ENCODE measurements around the gene SLC39A11. TPM values are rescaled to one million over a fixed set of nuclear protein-coding genes. Genes with fewer than 3 reads are reported as not detected.

SLC39A11 gene
- total RNA-seq, 2 experiments from 2014 or later: 25.6 to 51.5 TPM

DNA sequence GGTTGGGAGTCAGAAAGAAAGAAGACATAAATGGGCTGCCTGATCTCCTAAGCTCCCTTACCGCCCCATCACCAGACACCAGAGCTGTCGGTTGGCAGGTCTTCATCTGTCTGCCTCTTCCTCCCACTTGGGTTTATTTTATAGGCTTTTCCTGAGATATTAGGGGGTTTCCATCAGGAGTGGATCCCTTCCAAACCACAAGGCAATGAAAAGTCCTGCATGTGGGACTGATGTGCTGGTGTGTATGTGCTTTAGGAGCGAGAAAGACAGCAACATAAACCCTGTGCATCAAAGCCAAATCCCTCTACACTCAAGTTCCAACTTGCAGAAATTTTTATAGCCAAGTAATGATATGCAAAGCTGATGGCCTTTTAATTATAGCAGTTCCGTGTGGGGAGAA, 389.5 kb downstream of the SLC39A11 start:
- no peaks in the 10 kb centered on the region for H3K9me3 ChIP-seq (ENCODE audit: low read length)
- H3K27ac ChIP-seq (ENCODE audit: low read depth, low read length, poor library complexity, severe bottlenecking): no peak overlapping the region
- BruUV-seq (replicated peaks): no TSS peak
- no peak overlapping the region for H2AFZ ChIP-seq (ENCODE audit: low read length)
- no peaks in the 10 kb centered on the region for H3K79me2 ChIP-seq (ENCODE audit: insufficient read depth, low read depth, low read length)
- ChIA-PET CTCF (ENCODE audit: unreplicated experiment) (no interaction called here), POLR2A (interaction anchor here (0.7 kb wide), 2 partner anchors 22 to 56 kb away, joined by 3 to 7 read pairs; no protein-coding TSS in a partner anchor)
- no peak for DNase-seq (ENCODE audit: low spot score)
- H4K20me1 ChIP-seq (ENCODE audit: insufficient read depth, low read length): no peaks in the 10 kb centered on the region
- TF ChIP-seq, protein P1, sequence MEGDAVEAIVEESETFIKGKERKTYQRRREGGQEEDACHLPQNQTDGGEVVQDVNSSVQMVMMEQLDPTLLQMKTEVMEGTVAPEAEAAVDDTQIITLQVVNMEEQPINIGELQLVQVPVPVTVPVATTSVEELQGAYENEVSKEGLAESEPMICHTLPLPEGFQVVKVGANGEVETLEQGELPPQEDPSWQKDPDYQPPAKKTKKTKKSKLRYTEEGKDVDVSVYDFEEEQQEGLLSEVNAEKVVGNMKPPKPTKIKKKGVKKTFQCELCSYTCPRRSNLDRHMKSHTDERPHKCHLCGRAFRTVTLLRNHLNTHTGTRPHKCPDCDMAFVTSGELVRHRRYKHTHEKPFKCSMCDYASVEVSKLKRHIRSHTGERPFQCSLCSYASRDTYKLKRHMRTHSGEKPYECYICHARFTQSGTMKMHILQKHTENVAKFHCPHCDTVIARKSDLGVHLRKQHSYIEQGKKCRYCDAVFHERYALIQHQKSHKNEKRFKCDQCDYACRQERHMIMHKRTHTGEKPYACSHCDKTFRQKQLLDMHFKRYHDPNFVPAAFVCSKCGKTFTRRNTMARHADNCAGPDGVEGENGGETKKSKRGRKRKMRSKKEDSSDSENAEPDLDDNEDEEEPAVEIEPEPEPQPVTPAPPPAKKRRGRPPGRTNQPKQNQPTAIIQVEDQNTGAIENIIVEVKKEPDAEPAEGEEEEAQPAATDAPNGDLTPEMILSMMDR (conservative IDR thresholded peaks at IDR 0.05; ENCODE audit: low read length): no peak
- no peak overlapping the region for H3K4me3 ChIP-seq (ENCODE audit: low read depth, low read length, poor library complexity, severe bottlenecking)
- H3K36me3 ChIP-seq (ENCODE audit: insufficient read depth, low read length): no peaks in the 10 kb centered on the region
- intact Hi-C loops (cut with micrococcal nuclease; ENCODE audit: unreplicated experiment): no loop called here
- H3K4me1 ChIP-seq (ENCODE audit: insufficient read depth, low read length, poor library complexity, severe bottlenecking): no peaks in the 10 kb centered on the region
- no peak overlapping the region for H3K4me2 ChIP-seq (ENCODE audit: low read length)
- no peaks in the 10 kb centered on the region for H3K9me2 ChIP-seq (ENCODE audit: insufficient read depth, low read length)

DNA sequence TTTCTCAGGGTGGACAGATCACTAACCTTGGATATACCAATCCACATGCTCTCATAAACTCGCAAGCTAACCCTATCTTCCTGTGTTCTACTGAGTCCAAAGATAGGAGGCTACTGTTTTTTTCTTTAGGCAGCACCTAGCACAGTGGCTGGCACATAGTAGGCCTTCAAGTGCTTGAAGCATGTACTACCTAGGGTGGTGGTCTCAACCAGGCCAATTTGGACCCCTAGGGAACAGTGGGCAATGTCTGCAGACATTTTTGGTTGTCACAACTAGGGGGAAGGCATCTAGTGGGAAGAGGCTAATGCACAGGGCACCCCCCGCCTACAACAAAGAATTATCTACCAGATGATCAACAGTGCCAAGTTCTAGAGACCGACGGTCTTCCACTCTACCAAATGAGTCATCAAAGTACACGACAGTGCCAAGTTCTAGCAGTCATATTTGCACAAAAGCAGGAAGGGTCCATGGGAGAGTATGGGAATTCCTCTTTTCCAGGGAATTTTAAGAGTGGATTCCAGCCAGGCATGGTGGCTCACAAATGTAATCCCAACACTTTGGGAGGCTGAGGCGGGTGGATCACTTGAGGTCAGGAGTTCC, 390.3 kb downstream of the SLC39A11 start:
- no peak overlapping the region for H3K4me3 ChIP-seq (ENCODE audit: low read depth, low read length, poor library complexity, severe bottlenecking)
- no peaks in the 10 kb centered on the region for H4K20me1 ChIP-seq (ENCODE audit: insufficient read depth, low read length)
- H3K9me3 ChIP-seq (ENCODE audit: low read length): no peaks in the 10 kb centered on the region
- CTCF ChIA-PET (ENCODE audit: unreplicated experiment): no interaction called here
- no peaks in the 10 kb centered on the region for H3K79me2 ChIP-seq (ENCODE audit: insufficient read depth, low read depth, low read length)
- H3K4me1 ChIP-seq (ENCODE audit: insufficient read depth, low read length, poor library complexity, severe bottlenecking): no peaks in the 10 kb centered on the region
- H3K36me3 ChIP-seq (ENCODE audit: insufficient read depth, low read length): no peaks in the 10 kb centered on the region
- H3K9me2 ChIP-seq (ENCODE audit: insufficient read depth, low read length): no peaks in the 10 kb centered on the region
- H3K27ac ChIP-seq (ENCODE audit: low read depth, low read length, poor library complexity, severe bottlenecking): no peak overlapping the region
- DNase-seq (ENCODE audit: low spot score): no peak
- no peak overlapping the region for H3K4me2 ChIP-seq (ENCODE audit: low read length)
- no peak overlapping the region for H2AFZ ChIP-seq (ENCODE audit: low read length)
- BruUV-seq (replicated peaks): no TSS peak
- intact Hi-C loops (cut with micrococcal nuclease; ENCODE audit: unreplicated experiment): no loop called here
- TF ChIP-seq EZH2phosphoT487 (IDR thresholded peaks at IDR 0.05; ENCODE audit: borderline replicate concordance, low read depth, low read length): no peak
- TF ChIP-seq, protein P1 (conservative IDR thresholded peaks at IDR 0.05; ENCODE audit: low read length): no peak
- POLR2A ChIA-PET: interaction anchor here (0.7 kb wide), 1 partner anchor 36 kb away, joined by 5 read pairs; no protein-coding TSS in a partner anchor

DNA sequence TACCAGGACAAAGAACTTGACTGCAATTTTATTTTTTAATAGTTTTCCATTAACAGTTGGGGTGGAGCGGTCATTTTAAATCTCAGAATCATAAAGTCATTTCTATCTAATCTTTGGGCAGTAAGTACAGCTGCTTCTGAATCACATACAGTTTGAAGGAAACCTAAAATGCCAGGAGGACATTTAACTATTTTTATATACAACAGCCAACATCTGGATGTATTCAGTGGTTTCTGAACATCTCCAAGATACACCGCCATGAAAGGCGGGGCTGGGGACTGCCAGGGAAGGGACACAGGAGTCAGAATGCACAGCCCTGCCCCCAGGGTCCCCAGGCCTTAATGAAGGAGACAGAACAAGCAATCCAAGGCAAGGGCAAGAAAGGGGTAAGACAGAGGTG, 392.3 kb downstream of the SLC39A11 start:
- H3K9me3 ChIP-seq (ENCODE audit: low read length): no peaks in the 10 kb centered on the region
- CTCF ChIA-PET (ENCODE audit: unreplicated experiment): no interaction called here
- BruUV-seq (replicated peaks): no TSS peak
- intact Hi-C loops (cut with micrococcal nuclease; ENCODE audit: unreplicated experiment): no loop called here
- H3K36me3 ChIP-seq (ENCODE audit: insufficient read depth, low read length): no peaks in the 10 kb centered on the region
- no peaks in the 10 kb centered on the region for H3K4me1 ChIP-seq (ENCODE audit: insufficient read depth, low read length, poor library complexity, severe bottlenecking)
- H4K20me1 ChIP-seq (ENCODE audit: insufficient read depth, low read length): no peaks in the 10 kb centered on the region
- no peak overlapping the region for H3K27ac ChIP-seq (ENCODE audit: low read depth, low read length, poor library complexity, severe bottlenecking)
- H2AFZ ChIP-seq (ENCODE audit: low read length): no peak overlapping the region
- DNase-seq (ENCODE audit: low spot score): no peak
- TF ChIP-seq EZH2phosphoT487 (IDR thresholded peaks at IDR 0.05; ENCODE audit: borderline replicate concordance, low read depth, low read length): no peak
- TF ChIP-seq, protein P1 (conservative IDR thresholded peaks at IDR 0.05; ENCODE audit: low read length): no peak
- H3K79me2 ChIP-seq (ENCODE audit: insufficient read depth, low read depth, low read length): no peaks in the 10 kb centered on the region
- H3K4me3 ChIP-seq (ENCODE audit: low read depth, low read length, poor library complexity, severe bottlenecking): no peak overlapping the region
- no peaks in the 10 kb centered on the region for H3K9me2 ChIP-seq (ENCODE audit: insufficient read depth, low read length)
- H3K4me2 ChIP-seq (ENCODE audit: low read length): no peak overlapping the region
- POLR2A ChIA-PET: no interaction called here

All from OCI-LY7 (cell line).